ENCODE results near the gene TFB1M. TPM values are rescaled to one million over a fixed set of nuclear protein-coding genes. Genes with fewer than 3 reads are reported as not detected.

Gene TFB1M
- polyA plus RNA-seq, 1 experiment, result 20.4 TPM

DNA sequence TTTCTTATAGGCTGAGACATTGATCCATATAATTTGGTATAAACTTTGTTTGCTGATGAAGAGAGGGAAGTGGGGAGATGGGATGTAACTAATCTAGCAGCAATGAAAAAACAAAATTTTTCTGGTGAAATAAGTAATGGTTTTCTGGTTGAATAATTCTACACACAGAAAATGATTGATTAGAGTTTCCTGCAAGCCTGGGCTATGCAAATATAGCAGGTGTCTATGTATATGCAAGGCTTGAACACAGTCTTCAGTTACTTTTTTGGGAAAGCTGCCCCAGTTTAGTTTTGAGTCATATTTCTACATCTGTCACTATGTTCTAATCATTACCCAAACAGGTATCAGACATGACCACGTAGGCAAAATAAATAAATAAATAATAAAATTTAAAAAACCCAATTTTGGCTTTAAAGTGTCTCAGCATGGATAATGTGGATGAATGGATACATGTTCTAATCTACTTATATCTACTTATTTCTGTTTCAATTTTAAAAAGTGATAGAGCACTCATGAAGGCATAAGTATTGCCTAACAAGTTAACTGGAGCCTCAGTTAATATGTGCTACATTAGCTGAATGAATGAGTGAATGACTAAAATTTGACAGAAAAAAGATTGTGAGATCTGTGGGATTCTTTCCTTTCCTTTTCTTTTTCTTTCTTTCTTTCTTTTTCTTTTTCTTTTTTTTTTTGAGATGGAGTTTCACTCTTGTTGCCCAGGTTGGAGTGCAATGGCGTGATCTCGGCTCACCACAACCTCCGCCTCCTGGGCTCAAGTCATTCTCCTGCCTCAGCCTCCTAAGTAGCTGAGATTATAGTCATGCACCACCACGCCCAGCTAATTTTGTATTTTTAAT lies 37.2 kb upstream of the TFB1M start:
- Histone ChIP-seq H3K27me3 (ENCODE audit: control insufficient read depth, insufficient read depth, low read length) (no peaks in the 10 kb centered on the region), H3K4me3 (ENCODE audit: low read depth, low read length) (no peak overlapping the region), H3K9me3 (ENCODE audit: control insufficient read depth, insufficient read depth, low read length) (no peaks in the 10 kb centered on the region), H3K27ac (ENCODE audit: low read depth, low read length) (no peak overlapping the region)
- ChIA-PET POLR2A (no interaction called here), CTCF (interaction anchor here (0.7 kb wide), 1 partner anchor 51 kb away, joined by 3 read pairs; no protein-coding TSS in a partner anchor)
- TF ChIP-seq, protein P1, sequence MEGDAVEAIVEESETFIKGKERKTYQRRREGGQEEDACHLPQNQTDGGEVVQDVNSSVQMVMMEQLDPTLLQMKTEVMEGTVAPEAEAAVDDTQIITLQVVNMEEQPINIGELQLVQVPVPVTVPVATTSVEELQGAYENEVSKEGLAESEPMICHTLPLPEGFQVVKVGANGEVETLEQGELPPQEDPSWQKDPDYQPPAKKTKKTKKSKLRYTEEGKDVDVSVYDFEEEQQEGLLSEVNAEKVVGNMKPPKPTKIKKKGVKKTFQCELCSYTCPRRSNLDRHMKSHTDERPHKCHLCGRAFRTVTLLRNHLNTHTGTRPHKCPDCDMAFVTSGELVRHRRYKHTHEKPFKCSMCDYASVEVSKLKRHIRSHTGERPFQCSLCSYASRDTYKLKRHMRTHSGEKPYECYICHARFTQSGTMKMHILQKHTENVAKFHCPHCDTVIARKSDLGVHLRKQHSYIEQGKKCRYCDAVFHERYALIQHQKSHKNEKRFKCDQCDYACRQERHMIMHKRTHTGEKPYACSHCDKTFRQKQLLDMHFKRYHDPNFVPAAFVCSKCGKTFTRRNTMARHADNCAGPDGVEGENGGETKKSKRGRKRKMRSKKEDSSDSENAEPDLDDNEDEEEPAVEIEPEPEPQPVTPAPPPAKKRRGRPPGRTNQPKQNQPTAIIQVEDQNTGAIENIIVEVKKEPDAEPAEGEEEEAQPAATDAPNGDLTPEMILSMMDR (IDR thresholded peaks at IDR 0.05; ENCODE audit: low read depth, low read length), result no peak
- DNase-seq (ENCODE audit: low read depth, low spot score), result no peak

GRCh38 chr6:155349956-155350355 lies 35.7 kb upstream of the TFB1M start:
- H3K27ac ChIP-seq (ENCODE audit: low read depth, low read length), result no peak overlapping the region
- TF ChIP-seq, protein P1 (IDR thresholded peaks at IDR 0.05; ENCODE audit: low read depth, low read length), result no peak
- H3K9me3 ChIP-seq (ENCODE audit: control insufficient read depth, insufficient read depth, low read length), result no peaks in the 10 kb centered on the region
- no peak for DNase-seq (ENCODE audit: low read depth, low spot score)
- ChIA-PET POLR2A (interaction anchor here (1.1 kb wide), 1 partner anchor 35 kb away, joined by 3 read pairs; no protein-coding TSS in a partner anchor), CTCF (no interaction called here)
- no peak overlapping the region for H3K4me3 ChIP-seq (ENCODE audit: low read depth, low read length)
- H3K27me3 ChIP-seq (ENCODE audit: control insufficient read depth, insufficient read depth, low read length), result no peaks in the 10 kb centered on the region

DNA sequence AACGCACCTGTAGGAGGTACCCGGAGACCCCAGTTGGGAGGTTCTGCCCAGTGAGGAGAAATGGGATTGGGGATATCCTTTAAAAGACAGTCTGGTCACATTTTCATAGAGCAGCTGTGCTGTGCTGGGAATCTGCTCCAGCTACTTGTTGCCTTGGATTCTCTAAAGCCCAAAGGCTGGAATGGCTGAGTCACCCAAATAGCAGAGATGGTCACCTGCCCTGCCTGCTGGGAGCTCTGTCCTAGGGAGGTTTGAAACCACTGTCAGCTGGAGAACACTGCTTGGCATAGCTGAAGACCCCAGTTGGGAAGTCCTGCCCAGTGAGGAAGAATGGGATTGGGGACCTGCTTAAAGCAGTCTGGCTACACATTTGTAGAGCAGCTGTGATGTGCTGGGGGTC lies 34.8 kb upstream of the TFB1M start:
- ChIA-PET POLR2A (interaction anchor here (1.1 kb wide), 1 partner anchor 34 kb away, joined by 3 read pairs; no protein-coding TSS in a partner anchor), CTCF (no interaction called here)
- peak; percentile 13 for DNase-seq (ENCODE audit: low read depth, low spot score)
- H3K27me3 ChIP-seq (ENCODE audit: control insufficient read depth, insufficient read depth, low read length), result no peaks in the 10 kb centered on the region
- TF ChIP-seq, protein P1 (IDR thresholded peaks at IDR 0.05; ENCODE audit: low read depth, low read length), result no peak
- no peak overlapping the region for H3K4me3 ChIP-seq (ENCODE audit: low read depth, low read length)
- H3K27ac ChIP-seq (ENCODE audit: low read depth, low read length), result no peak overlapping the region
- H3K9me3 ChIP-seq (ENCODE audit: control insufficient read depth, insufficient read depth, low read length), result no peaks in the 10 kb centered on the region

DNA sequence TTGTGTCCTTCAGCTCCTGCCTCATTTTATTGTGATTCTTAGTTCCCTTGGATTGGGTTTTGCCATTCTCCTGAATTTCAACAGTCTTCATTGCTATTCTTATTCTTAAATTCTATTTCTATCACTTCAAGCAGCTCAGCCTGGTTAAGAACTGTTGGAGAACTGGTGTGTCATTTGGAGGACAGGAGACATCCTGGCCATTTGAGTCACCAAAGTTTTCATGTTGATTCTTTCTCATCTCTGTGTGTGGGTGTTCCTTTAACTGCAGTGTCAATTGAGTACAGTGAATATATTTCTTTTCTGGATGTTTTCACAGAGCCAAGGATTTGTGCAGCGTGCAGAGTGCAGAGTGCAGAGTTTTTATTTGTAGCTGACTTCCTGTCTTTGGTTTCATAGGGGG lies 33.5 kb upstream of the TFB1M start:
- DNase-seq (ENCODE audit: low read depth, low spot score), result no peak
- CTCF ChIA-PET, result no interaction called here

GRCh38 chr6:155346957-155347356 lies 32.7 kb upstream of the TFB1M start:
- TF ChIP-seq, protein P1 (IDR thresholded peaks at IDR 0.05; ENCODE audit: low read depth, low read length), result no peak
- no peak for DNase-seq (ENCODE audit: low read depth, low spot score)
- Histone ChIP-seq H3K4me3 (ENCODE audit: low read depth, low read length) (no peak overlapping the region), H3K27me3 (ENCODE audit: control insufficient read depth, insufficient read depth, low read length) (no peaks in the 10 kb centered on the region), H3K9me3 (ENCODE audit: control insufficient read depth, insufficient read depth, low read length) (no peaks in the 10 kb centered on the region), H3K27ac (ENCODE audit: low read depth, low read length) (no peak overlapping the region)
- POLR2A ChIA-PET, result interaction anchor here (0.6 kb wide), 1 partner anchor 434 kb away, joined by 3 read pairs; no protein-coding TSS in a partner anchor
- CTCF ChIA-PET, result no interaction called here

More for the DNA sequence above, 33.5 kb upstream of the TFB1M start:
- no peaks in the 10 kb centered on the region for H3K27me3 ChIP-seq (ENCODE audit: control insufficient read depth, insufficient read depth, low read length)
- TF ChIP-seq, protein P1 (IDR thresholded peaks at IDR 0.05; ENCODE audit: low read depth, low read length), result no peak
- H3K27ac ChIP-seq (ENCODE audit: low read depth, low read length), result no peak overlapping the region
- no peaks in the 10 kb centered on the region for H3K9me3 ChIP-seq (ENCODE audit: control insufficient read depth, insufficient read depth, low read length)
- no peak overlapping the region for H3K4me3 ChIP-seq (ENCODE audit: low read depth, low read length)
- POLR2A ChIA-PET, result no interaction called here
